GM12878 (cell line): ENCODE measurements around the gene ABL1. TPM values are rescaled to one million over a fixed set of nuclear protein-coding genes. Genes with fewer than 3 reads are reported as not detected.

Experiments
- ATAC-seq: fragments of 200-7000 bp; cut with Tn5 transposase; 3 replicates; pipeline ENCODE4 v1.9.1; 2020; ENCODE audit warnings: mild to moderate bottlenecking, moderate library complexity
- BruUV-seq: library from RNA; stranded (reverse); fragments of 400-500 nt; replicated peaks from 2 replicates; lab custom pipeline; 2021; lab: Mats Ljungman, UMichigan
- CTCF ChIA-PET: fragments of 300-600 bp; sonication (Branson Sonifier 250); formaldehyde crosslinking; extraction: SDS; loops from one replicate; lab custom pipeline; 2021; ENCODE audit warnings: inconsistent platforms; lab: Yijun Ruan, JAX
- POLR2A ChIA-PET: fragments of 350-600 bp; formaldehyde crosslinking; extraction: SDS; loops from one replicate; lab custom pipeline; 2021; ENCODE audit warnings: inconsistent platforms; lab: Charles Lee
- RAD21 ChIA-PET: fragments of 300-600 bp; sonication (Branson Sonifier 250); formaldehyde crosslinking; loops from one replicate; lab custom pipeline; 2023; ENCODE audit warnings: antibody characterized with exemption; ENCODE audit not compliant: unreplicated experiment; lab: Charles Lee
- SMC1A ChIA-PET: fragments of 300-600 bp; sonication (Branson Sonifier 250); formaldehyde crosslinking; loops from one replicate; lab custom pipeline; 2023; ENCODE audit not compliant: unreplicated experiment, uncharacterized antibody; lab: Charles Lee
- DNase-seq: peaks from one replicate; pipeline ENCODE4 v3.0.0-alpha.2; 2011; ENCODE audit warnings: low read depth, low spot score
- FAIRE-seq: peaks from 3 replicates; lab custom pipeline; 2011; peaks lifted over from hg19 to GRCh38; lab: Jason Lieb, UNC
- H2AFZ ChIP-seq: 2 replicates; pipeline ENCODE4 v1.6.0; 2011; ENCODE audit warnings: low read depth, low read length, control low read depth; ENCODE audit not compliant: control insufficient read depth
- H3K27ac ChIP-seq: 2 replicates; pipeline ENCODE4 v1.5.1; 2011; ENCODE audit warnings: control low read depth; ENCODE audit not compliant: control insufficient read depth, insufficient read depth
- H3K27me3 ChIP-seq, 2 experiments: replicated peaks in 1 of 2; 2 replicates each; pipeline versions ENCODE4 v1.6.0 to v1.6.1; 2011; ENCODE audit warnings: low read length in 1 of 2; ENCODE audit not compliant: control insufficient read depth in 2 of 2, insufficient read depth in 2 of 2
- H3K36me3 ChIP-seq, 2 experiments: 2 replicates each; pipeline ENCODE4 v1.5.1; 2011; ENCODE audit warnings: low read length in 1 of 2; ENCODE audit not compliant: control insufficient read depth in 2 of 2, insufficient read depth in 2 of 2
- H3K4me1 ChIP-seq: 2 replicates; pipeline ENCODE4 v1.6.1; 2011; ENCODE audit warnings: mild to moderate bottlenecking, low read length, moderate library complexity, mixed read lengths; ENCODE audit not compliant: control insufficient read depth, insufficient read depth
- H3K4me2 ChIP-seq: 2 replicates; pipeline ENCODE4 v1.6.0; 2011; ENCODE audit warnings: control low read depth; ENCODE audit not compliant: control insufficient read depth, insufficient read depth
- H3K4me3 ChIP-seq: fragments of 200-600 bp; sonication (generic); 2 replicates; pipeline ENCODE4 v1.5.1; 2016
- H3K79me2 ChIP-seq: 2 replicates; pipeline ENCODE4 v1.6.0; 2011; ENCODE audit warnings: low read length; ENCODE audit not compliant: control insufficient read depth, insufficient read depth
- H3K9ac ChIP-seq: 2 replicates; pipeline ENCODE4 v1.8.0; 2011; ENCODE audit warnings: low read length, control low read depth, mixed read lengths; ENCODE audit not compliant: control insufficient read depth, insufficient read depth
- H3K9me3 ChIP-seq: replicated peaks from 3 replicates; pipeline ENCODE4 v1.5.1; 2011; ENCODE audit warnings: mild to moderate bottlenecking, low read length; ENCODE audit not compliant: control insufficient read depth, insufficient read depth
- H4K20me1 ChIP-seq: 2 replicates; pipeline ENCODE4 v1.6.0; 2011; ENCODE audit not compliant: control insufficient read depth, insufficient read depth
- CHD4 ChIP-seq: fragments of 200-600 bp; sonication (generic); IDR thresholded peaks from 2 replicates; pipeline ENCODE4 v1.6.1; 2016; ENCODE audit warnings: mild to moderate bottlenecking
- ESRRA ChIP-seq: IDR thresholded peaks from 2 replicates; pipeline ENCODE4 v1.6.1; 2012; ENCODE audit warnings: mild to moderate bottlenecking, low read length, improper control_type of control experiment
- HCFC1 ChIP-seq: fragments of 150-350 bp; IDR thresholded peaks from 2 replicates; pipeline ENCODE4 v1.6.1; 2014; ENCODE audit warnings: low read length
- LARP7 ChIP-seq: fragments of 450-650 bp; IDR thresholded peaks from 2 replicates; pipeline ENCODE4 v1.6.1; 2017; ENCODE audit warnings: mild to moderate bottlenecking
- NFYA ChIP-seq: IDR thresholded peaks from 2 replicates; pipeline ENCODE4 v1.6.1; 2011; ENCODE audit warnings: low read depth, mild to moderate bottlenecking, low read length, improper control_type of control experiment, borderline replicate concordance
- SMAD1 ChIP-seq: fragments of 450-650 bp; IDR thresholded peaks from 2 replicates; pipeline ENCODE4 v1.6.1; 2018; ENCODE audit warnings: mild to moderate bottlenecking, low read depth; ENCODE audit not compliant: partially characterized antibody
- ZBED1 ChIP-seq: IDR thresholded peaks from 2 replicates; pipeline ENCODE4 v1.6.1; 2016; ENCODE audit warnings: borderline replicate concordance
- ZNF217 ChIP-seq: fragments of 450-650 bp; IDR thresholded peaks from 2 replicates; pipeline ENCODE4 v1.6.1; 2017; ENCODE audit warnings: antibody characterized with exemption, mild to moderate bottlenecking
- WGBS: methylation state at CpG from one replicate; pipeline ENCODE4 v1.1.6; 2016; ENCODE audit warnings: low lambda C conversion rate; ENCODE audit not compliant: insufficient replicate concordance, insufficient coverage; ENCODE audit errors: missing lambda C conversion rate; 5-methylcytosine and 5-hydroxymethylcytosine counted together
- in situ Hi-C: fragments of 300-500 bp; cut with MboI; formaldehyde crosslinking; loops from 9 replicates; pipeline ENCODE4 v1.14.3; 2018; ENCODE audit warnings: mixed read lengths
- intact Hi-C: fragments of 100-400 bp; cut with micrococcal nuclease; formaldehyde crosslinking; loops from one replicate; pipeline ENCODE4 v1.14.2; 2022; ENCODE audit not compliant: unreplicated experiment
- polyA plus RNA-seq, 11 experiments: library from polyadenylated mRNA; depleted of rRNA in 4 of 11; unstranded in 6 of 11; stranded (reverse) in 5 of 11; fragments of >200 nt; fragmentation: Nextera tagmentation in 4 of 11; fragmentation: Illumina TruSeq in 1 of 11; extraction: Ambion mirVana in 4 of 11; extraction: Trizol in 1 of 11; gene quantifications; 1 replicate in 1 of 11; 2 replicates in 10 of 11; pipeline versions ENCODE4 v1.2.1 to v1.2.3, GENCODE V29; 2011 to 2016; ENCODE audit warnings: inconsistent platforms in 2 of 11, missing spikeins in 2 of 11, low read depth in 1 of 11
- total RNA-seq, 4 experiments: library from RNA; depleted of rRNA in 3 of 4; stranded (reverse); fragments of >200 nt in 3 of 4; fragmentation: Illumina TruSeq in 1 of 4; extraction: Trizol in 1 of 4; gene quantifications; 2 replicates each; pipeline versions ENCODE4 v1.2.1 to v1.2.3, GENCODE V29; 2013 to 2021
- TF ChIP-seq, protein P1 (sequence below): fragments of 450-650 bp; IDR thresholded peaks from 2 replicates; pipeline ENCODE4 v1.6.1; 2017; ENCODE audit warnings: antibody characterized with exemption, mild to moderate bottlenecking, moderate library complexity

The ABL1 gene
- total and polyA plus RNA-seq, 10 of the 15 experiments (the other 5 are each of a cell fraction or from before 2014, with no cell fraction given): 0.79 to 51.5 (median 16.3) TPM

DNA sequence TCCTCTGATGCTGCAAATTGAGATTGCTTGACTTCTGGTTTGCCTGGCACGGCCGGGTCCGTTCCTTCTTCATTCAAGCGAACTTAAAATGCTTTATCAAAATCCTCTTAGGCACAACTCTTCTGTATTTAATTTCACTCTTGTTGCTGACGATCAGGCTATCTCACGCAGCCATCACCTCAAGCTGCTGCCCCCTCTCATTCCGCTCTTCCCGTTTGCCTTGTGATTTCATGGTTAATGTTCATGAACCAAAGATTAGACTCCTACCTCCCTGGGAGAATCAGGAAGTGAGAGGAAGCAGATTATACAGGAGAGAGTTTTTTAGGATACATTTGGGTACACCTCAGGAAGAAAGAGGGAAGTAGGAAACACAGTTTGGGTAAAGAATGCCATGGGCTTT is 38.9 kb downstream of the ABL1 start:
- ChIA-PET CTCF (no interaction called here), POLR2A (no interaction called here), RAD21 (no interaction called here), SMC1A (no interaction called here)
- WGBS: 97% methylated on average over 8 of the region's 8 CpGs
- H2AFZ ChIP-seq: no peak overlapping the region
- TF ChIP-seq ESRRA: no peak
- TF ChIP-seq ZBED1: no peak
- TF ChIP-seq, protein P1, sequence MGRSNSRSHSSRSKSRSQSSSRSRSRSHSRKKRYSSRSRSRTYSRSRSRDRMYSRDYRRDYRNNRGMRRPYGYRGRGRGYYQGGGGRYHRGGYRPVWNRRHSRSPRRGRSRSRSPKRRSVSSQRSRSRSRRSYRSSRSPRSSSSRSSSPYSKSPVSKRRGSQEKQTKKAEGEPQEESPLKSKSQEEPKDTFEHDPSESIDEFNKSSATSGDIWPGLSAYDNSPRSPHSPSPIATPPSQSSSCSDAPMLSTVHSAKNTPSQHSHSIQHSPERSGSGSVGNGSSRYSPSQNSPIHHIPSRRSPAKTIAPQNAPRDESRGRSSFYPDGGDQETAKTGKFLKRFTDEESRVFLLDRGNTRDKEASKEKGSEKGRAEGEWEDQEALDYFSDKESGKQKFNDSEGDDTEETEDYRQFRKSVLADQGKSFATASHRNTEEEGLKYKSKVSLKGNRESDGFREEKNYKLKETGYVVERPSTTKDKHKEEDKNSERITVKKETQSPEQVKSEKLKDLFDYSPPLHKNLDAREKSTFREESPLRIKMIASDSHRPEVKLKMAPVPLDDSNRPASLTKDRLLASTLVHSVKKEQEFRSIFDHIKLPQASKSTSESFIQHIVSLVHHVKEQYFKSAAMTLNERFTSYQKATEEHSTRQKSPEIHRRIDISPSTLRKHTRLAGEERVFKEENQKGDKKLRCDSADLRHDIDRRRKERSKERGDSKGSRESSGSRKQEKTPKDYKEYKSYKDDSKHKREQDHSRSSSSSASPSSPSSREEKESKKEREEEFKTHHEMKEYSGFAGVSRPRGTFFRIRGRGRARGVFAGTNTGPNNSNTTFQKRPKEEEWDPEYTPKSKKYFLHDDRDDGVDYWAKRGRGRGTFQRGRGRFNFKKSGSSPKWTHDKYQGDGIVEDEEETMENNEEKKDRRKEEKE: no peak
- no peak for TF ChIP-seq HCFC1
- no peak for TF ChIP-seq ZNF217
- no peak for TF ChIP-seq NFYA
- TF ChIP-seq LARP7: no peak
- TF ChIP-seq SMAD1: no peak
- TF ChIP-seq CHD4: no peak
- ATAC-seq (no peak), FAIRE-seq (no peak), DNase-seq (no peak)
- H3K79me2 ChIP-seq: no peaks in the 10 kb centered on the region
- H3K27ac ChIP-seq: no peak overlapping the region
- H3K9ac ChIP-seq: no peak overlapping the region
- no peak overlapping the region for H3K4me3 ChIP-seq
- in situ Hi-C loops: loop anchor here (5.0 kb wide), 1 partner anchor 168 kb away; no protein-coding TSS in a partner anchor
- intact Hi-C loops: no loop called here
- H3K36me3 ChIP-seq: peaks cover 22 to 23% of the 10 kb centered on the region in 2 experiments
- H3K4me2 ChIP-seq: no peak overlapping the region
- no TSS peak for BruUV-seq
- H3K27me3 ChIP-seq: no peaks in the 10 kb centered on the region
- H4K20me1 ChIP-seq: peaks cover 3% of the 10 kb centered on the region; the same call in 1 of the 2 replicates
- peaks cover 25% of the 10 kb centered on the region for H3K4me1 ChIP-seq
- no peaks in the 10 kb centered on the region for H3K9me3 ChIP-seq
